Measurements from ENCODE around the gene PRRX1.

PRRX1 gene

GRCh38 chr1:170664828-170665612, 1.1 kb downstream of the PRRX1 start:
- DNase-seq: no peak

- DNase-seq: no peak
Measured at GRCh38 chr1:170665629-170666028, 1.7 kb downstream of the PRRX1 start.

GRCh38 chr1:170666541-170667254, 2.8 kb downstream of the PRRX1 start:
- no peak for DNase-seq

GRCh38 chr1:170668209-170669106, 4.5 kb downstream of the PRRX1 start:
- DNase-seq: peak; percentile 67

GRCh38 chr1:170669107-170669445, 5.1 kb downstream of the PRRX1 start:
- DNase-seq: no peak

- DNase-seq: no peak
Measured at GRCh38 chr1:170669586-170670530, 5.9 kb downstream of the PRRX1 start.

- DNase-seq: no peak
Measured at GRCh38 chr1:170670802-170671628, 7.1 kb downstream of the PRRX1 start.

GRCh38 chr1:170671629-170671963, 7.7 kb downstream of the PRRX1 start:
- DNase-seq: no peak

- DNase-seq: no peak
Measured at GRCh38 chr1:170672316-170672715, 8.4 kb downstream of the PRRX1 start.

- no peak for DNase-seq
Measured at GRCh38 chr1:170674239-170674638, 10.3 kb downstream of the PRRX1 start.

GRCh38 chr1:170674986-170675385, 11.1 kb downstream of the PRRX1 start:
- no peak for DNase-seq

- DNase-seq: no peak
Measured at GRCh38 chr1:170675865-170676264, 11.9 kb downstream of the PRRX1 start.

GRCh38 chr1:170676628-170677027, 12.7 kb downstream of the PRRX1 start:
- DNase-seq: no peak

GRCh38 chr1:170678027-170678600, 14.2 kb downstream of the PRRX1 start:
- no peak for DNase-seq

GRCh38 chr1:170680428-170680827, 16.5 kb downstream of the PRRX1 start:
- DNase-seq: no peak

GRCh38 chr1:170682169-170682568, 18.2 kb downstream of the PRRX1 start:
- no peak for DNase-seq

- DNase-seq: no peak
Measured at GRCh38 chr1:170682809-170683208, 18.9 kb downstream of the PRRX1 start.

GRCh38 chr1:170685166-170685565, 21.2 kb downstream of the PRRX1 start:
- DNase-seq: no peak

- no peak for DNase-seq
Measured at GRCh38 chr1:170686291-170686690, 22.4 kb downstream of the PRRX1 start.

GRCh38 chr1:170687621-170688020, 23.7 kb downstream of the PRRX1 start:
- no peak for DNase-seq

GRCh38 chr1:170691258-170691657, 27.3 kb downstream of the PRRX1 start:
- no peak for DNase-seq
